ENCODE data around the gene ALDH1A3. TPM values are rescaled to one million over a fixed set of nuclear protein-coding genes. Genes with fewer than 3 reads are reported as not detected.

The ALDH1A3 gene
- total RNA-seq, 1 experiment from 2014 or later, result 248 TPM

DNA sequence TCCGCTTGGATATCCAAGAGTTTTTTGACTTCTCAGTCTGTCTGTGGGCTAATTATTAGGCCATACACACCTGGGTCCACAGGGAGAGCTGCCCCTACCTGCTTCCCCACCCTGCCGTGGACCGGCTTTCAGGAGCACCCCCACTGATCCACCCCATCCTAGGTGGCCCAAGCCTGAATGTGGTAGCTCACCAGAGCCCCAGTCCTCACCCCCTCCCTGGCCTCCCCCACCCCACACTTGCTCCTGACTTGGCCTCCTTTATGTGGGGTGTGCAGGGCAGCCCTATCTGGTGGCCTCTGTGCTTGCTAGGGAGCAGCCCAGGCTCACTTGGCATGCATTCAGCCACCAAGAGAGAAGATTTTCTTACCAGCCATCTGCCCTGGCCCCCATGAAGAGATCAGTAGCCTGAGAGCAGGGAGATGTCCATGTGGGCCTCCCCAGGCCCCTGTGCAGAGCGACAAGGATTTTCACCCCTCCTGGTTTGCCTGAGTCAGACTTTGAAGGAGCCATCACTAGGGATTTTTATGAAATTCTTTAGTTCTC is 50.7 kb downstream of the ALDH1A3 start:
- CTCF ChIA-PET, result no interaction called here
- intact Hi-C loops (cut with micrococcal nuclease), result no loop called here
- H3K27me3 ChIP-seq (ENCODE audit: insufficient read depth, low read length), result no peaks in the 10 kb centered on the region

More for the DNA sequence above, 50.7 kb downstream of the ALDH1A3 start:
- no peak overlapping the region for H3K4me2 ChIP-seq (ENCODE audit: low read length)
- H3K27ac ChIP-seq (ENCODE audit: low read depth, low read length), result no peak overlapping the region
- H3K79me2 ChIP-seq (ENCODE audit: insufficient read depth, low read length), result no peaks in the 10 kb centered on the region
- H3K9ac ChIP-seq (ENCODE audit: low read length), result no peak overlapping the region
- POLR2A ChIA-PET, result interaction anchor here (1.6 kb wide), 1 partner anchor 12 kb away, joined by 4 read pairs; no protein-coding TSS in a partner anchor
- DNase-seq (ENCODE audit: low read depth, low spot score), result no peak
- no peaks in the 10 kb centered on the region for H3K9me2 ChIP-seq (ENCODE audit: insufficient read depth)
- H3K36me3 ChIP-seq (ENCODE audit: control insufficient read depth in 1 of 2, insufficient read depth in 2 of 2, low read length in 2 of 2), result peaks cover 0 to 8% of the 10 kb centered on the region in 2 experiments; a peak in 2 of 4 replicates
- TF ChIP-seq RAD21 (IDR thresholded peaks at IDR 0.05; ENCODE audit: low read depth) (no peak), TCF7L2 (IDR thresholded peaks at IDR 0.05; ENCODE audit: borderline replicate concordance, extremely low read depth, insufficient read depth, insufficient read length) (no peak), EZH2 (IDR thresholded peaks at IDR 0.05) (no peak), YY1 (IDR thresholded peaks at IDR 0.05; ENCODE audit: extremely low read depth, insufficient replicate concordance, low read depth, low read length) (no peak), POLR2AphosphoS5 (IDR thresholded peaks at IDR 0.05; ENCODE audit: low read depth, low read length) (no peak), SRF (IDR thresholded peaks at IDR 0.05; ENCODE audit: low read depth) (no peak), ELF1 (IDR thresholded peaks at IDR 0.05; ENCODE audit: borderline replicate concordance, low read depth) (no peak), ZFX (IDR thresholded peaks at IDR 0.05) (no peak), EGR1 (IDR thresholded peaks at IDR 0.05; ENCODE audit: low read depth) (no peak), SP1 (IDR thresholded peaks at IDR 0.05; ENCODE audit: low read depth) (no peak), CEBPB (IDR thresholded peaks at IDR 0.05; ENCODE audit: low read depth) (no peak), EZH2phosphoT487 (IDR thresholded peaks at IDR 0.05; ENCODE audit: borderline replicate concordance) (no peak), CBX3 (IDR thresholded peaks at IDR 0.05; ENCODE audit: low read depth) (no peak)
- TF ChIP-seq, protein P1, sequence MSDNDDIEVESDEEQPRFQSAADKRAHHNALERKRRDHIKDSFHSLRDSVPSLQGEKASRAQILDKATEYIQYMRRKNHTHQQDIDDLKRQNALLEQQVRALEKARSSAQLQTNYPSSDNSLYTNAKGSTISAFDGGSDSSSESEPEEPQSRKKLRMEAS (IDR thresholded peaks at IDR 0.05), result no peak
- TF ChIP-seq, protein P2, sequence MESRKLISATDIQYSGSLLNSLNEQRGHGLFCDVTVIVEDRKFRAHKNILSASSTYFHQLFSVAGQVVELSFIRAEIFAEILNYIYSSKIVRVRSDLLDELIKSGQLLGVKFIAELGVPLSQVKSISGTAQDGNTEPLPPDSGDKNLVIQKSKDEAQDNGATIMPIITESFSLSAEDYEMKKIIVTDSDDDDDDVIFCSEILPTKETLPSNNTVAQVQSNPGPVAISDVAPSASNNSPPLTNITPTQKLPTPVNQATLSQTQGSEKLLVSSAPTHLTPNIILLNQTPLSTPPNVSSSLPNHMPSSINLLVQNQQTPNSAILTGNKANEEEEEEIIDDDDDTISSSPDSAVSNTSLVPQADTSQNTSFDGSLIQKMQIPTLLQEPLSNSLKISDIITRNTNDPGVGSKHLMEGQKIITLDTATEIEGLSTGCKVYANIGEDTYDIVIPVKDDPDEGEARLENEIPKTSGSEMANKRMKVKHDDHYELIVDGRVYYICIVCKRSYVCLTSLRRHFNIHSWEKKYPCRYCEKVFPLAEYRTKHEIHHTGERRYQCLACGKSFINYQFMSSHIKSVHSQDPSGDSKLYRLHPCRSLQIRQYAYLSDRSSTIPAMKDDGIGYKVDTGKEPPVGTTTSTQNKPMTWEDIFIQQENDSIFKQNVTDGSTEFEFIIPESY (IDR thresholded peaks at IDR 0.05; ENCODE audit: extremely low read depth, insufficient replicate concordance, low read length), result no peak
- TF ChIP-seq, protein P3, sequence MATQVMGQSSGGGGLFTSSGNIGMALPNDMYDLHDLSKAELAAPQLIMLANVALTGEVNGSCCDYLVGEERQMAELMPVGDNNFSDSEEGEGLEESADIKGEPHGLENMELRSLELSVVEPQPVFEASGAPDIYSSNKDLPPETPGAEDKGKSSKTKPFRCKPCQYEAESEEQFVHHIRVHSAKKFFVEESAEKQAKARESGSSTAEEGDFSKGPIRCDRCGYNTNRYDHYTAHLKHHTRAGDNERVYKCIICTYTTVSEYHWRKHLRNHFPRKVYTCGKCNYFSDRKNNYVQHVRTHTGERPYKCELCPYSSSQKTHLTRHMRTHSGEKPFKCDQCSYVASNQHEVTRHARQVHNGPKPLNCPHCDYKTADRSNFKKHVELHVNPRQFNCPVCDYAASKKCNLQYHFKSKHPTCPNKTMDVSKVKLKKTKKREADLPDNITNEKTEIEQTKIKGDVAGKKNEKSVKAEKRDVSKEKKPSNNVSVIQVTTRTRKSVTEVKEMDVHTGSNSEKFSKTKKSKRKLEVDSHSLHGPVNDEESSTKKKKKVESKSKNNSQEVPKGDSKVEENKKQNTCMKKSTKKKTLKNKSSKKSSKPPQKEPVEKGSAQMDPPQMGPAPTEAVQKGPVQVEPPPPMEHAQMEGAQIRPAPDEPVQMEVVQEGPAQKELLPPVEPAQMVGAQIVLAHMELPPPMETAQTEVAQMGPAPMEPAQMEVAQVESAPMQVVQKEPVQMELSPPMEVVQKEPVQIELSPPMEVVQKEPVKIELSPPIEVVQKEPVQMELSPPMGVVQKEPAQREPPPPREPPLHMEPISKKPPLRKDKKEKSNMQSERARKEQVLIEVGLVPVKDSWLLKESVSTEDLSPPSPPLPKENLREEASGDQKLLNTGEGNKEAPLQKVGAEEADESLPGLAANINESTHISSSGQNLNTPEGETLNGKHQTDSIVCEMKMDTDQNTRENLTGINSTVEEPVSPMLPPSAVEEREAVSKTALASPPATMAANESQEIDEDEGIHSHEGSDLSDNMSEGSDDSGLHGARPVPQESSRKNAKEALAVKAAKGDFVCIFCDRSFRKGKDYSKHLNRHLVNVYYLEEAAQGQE (IDR thresholded peaks at IDR 0.05; ENCODE audit: low read depth), result no peak
- H3K9me3 ChIP-seq (ENCODE audit: control insufficient read depth in 1 of 2, insufficient read depth in 1 of 2, low read depth in 1 of 2, low read length in 2 of 2), result no peaks in the 10 kb centered on the region
- no TSS peak for BruUV-seq (replicated peaks)
- H3K4me3 ChIP-seq (replicated peaks in 1 of 2; ENCODE audit: low read depth in 1 of 2, low read length in 2 of 2), result no peak overlapping the region
- no peak overlapping the region for H2AFZ ChIP-seq (ENCODE audit: low read depth, low read length, poor library complexity, severe bottlenecking)
- RAD21 ChIA-PET (ENCODE audit: low non-redundant PET in 1 of 2, low total read pairs in 2 of 2, uncharacterized antibody in 2 of 2, unreplicated experiment in 2 of 2), result no interaction called here
- H3K4me1 ChIP-seq (ENCODE audit: control insufficient read depth in 1 of 2, insufficient read depth in 2 of 2, low read length in 2 of 2), result peaks cover 6 to 7% of the 10 kb centered on the region in 2 experiments; a peak in 2 of 4 replicates
- H4K20me1 ChIP-seq (ENCODE audit: insufficient read depth), result no peaks in the 10 kb centered on the region
- ATAC-seq, result no peak

Measured in HCT116 (cell line).